Karpas-422 (cell line): ENCODE data around the gene USP35. TPM values are rescaled to one million over a fixed set of nuclear protein-coding genes. Genes with fewer than 3 reads are reported as not detected.

ENCODE experiments used
- DNase-seq: peaks from one replicate; pipeline ENCODE4 v3.0.0-alpha.2; 2015
- H2AFZ ChIP-seq: fragments of 200-600 bp; sonication (generic); 2 replicates; pipeline ENCODE4 v1.6.1; 2014; ENCODE audit warnings: antibody characterized with exemption, low read length, mixed read lengths
- H3K27ac ChIP-seq: fragments of 200-600 bp; sonication (generic); 2 replicates; pipeline ENCODE4 v1.5.1; 2014; ENCODE audit warnings: mild to moderate bottlenecking, low read length, moderate library complexity
- H3K27me3 ChIP-seq: fragments of 200-600 bp; sonication (generic); 2 replicates; pipeline ENCODE4 v1.6.1; 2014; ENCODE audit warnings: low read length, mixed read lengths
- H3K36me3 ChIP-seq: fragments of 200-600 bp; sonication (generic); 2 replicates; pipeline ENCODE4 v1.6.1; 2014; ENCODE audit warnings: low read length, mixed read lengths; ENCODE audit not compliant: insufficient read depth
- H3K4me1 ChIP-seq: fragments of 200-600 bp; sonication (generic); 2 replicates; pipeline ENCODE4 v1.6.1; 2014; ENCODE audit warnings: mild to moderate bottlenecking, low read length, mixed read lengths
- H3K4me2 ChIP-seq: fragments of 200-600 bp; sonication (generic); 2 replicates; pipeline ENCODE4 v1.6.1; 2014; ENCODE audit warnings: low read length, low read depth, mild to moderate bottlenecking; ENCODE audit not compliant: poor library complexity, severe bottlenecking
- H3K4me3 ChIP-seq: fragments of 200-600 bp; sonication (generic); 2 replicates; pipeline ENCODE4 v1.5.1; 2014; ENCODE audit warnings: mild to moderate bottlenecking, antibody characterized with exemption, low read length, mixed read lengths
- H3K79me2 ChIP-seq: fragments of 200-600 bp; sonication (generic); 2 replicates; pipeline ENCODE4 v1.6.1; 2014; ENCODE audit warnings: mild to moderate bottlenecking, low read length, mixed read lengths
- H3K9ac ChIP-seq: fragments of 200-600 bp; sonication (generic); 2 replicates; pipeline ENCODE4 v1.6.0; 2014; ENCODE audit warnings: low read length
- H3K9me2 ChIP-seq: fragments of 200-600 bp; sonication (generic), shearing (Covaris generic); replicated peaks from 2 replicates; pipeline ENCODE4 v1.6.0; 2014; ENCODE audit warnings: mild to moderate bottlenecking, low read length, moderate library complexity; ENCODE audit not compliant: insufficient read depth
- H3K9me3 ChIP-seq: fragments of 300-700, 200-600 bp; sonication (generic); 2 replicates; pipeline ENCODE4 v1.6.1; 2014; ENCODE audit warnings: low read length, mixed read lengths
- H4K20me1 ChIP-seq: fragments of 200-600 bp; sonication (generic); 2 replicates; pipeline ENCODE4 v1.6.1; 2014; ENCODE audit warnings: mild to moderate bottlenecking, antibody characterized with exemption, low read length, low read depth; ENCODE audit not compliant: insufficient read depth
- total RNA-seq: library from RNA; depleted of rRNA; stranded (reverse); fragments of >200 nt; shearing (Covaris generic); gene quantifications from 2 replicates; pipeline ENCODE4 v1.2.3, GENCODE V29; 2014; ENCODE audit warnings: low replicate concordance; rRNA removed

Gene USP35, protein sequence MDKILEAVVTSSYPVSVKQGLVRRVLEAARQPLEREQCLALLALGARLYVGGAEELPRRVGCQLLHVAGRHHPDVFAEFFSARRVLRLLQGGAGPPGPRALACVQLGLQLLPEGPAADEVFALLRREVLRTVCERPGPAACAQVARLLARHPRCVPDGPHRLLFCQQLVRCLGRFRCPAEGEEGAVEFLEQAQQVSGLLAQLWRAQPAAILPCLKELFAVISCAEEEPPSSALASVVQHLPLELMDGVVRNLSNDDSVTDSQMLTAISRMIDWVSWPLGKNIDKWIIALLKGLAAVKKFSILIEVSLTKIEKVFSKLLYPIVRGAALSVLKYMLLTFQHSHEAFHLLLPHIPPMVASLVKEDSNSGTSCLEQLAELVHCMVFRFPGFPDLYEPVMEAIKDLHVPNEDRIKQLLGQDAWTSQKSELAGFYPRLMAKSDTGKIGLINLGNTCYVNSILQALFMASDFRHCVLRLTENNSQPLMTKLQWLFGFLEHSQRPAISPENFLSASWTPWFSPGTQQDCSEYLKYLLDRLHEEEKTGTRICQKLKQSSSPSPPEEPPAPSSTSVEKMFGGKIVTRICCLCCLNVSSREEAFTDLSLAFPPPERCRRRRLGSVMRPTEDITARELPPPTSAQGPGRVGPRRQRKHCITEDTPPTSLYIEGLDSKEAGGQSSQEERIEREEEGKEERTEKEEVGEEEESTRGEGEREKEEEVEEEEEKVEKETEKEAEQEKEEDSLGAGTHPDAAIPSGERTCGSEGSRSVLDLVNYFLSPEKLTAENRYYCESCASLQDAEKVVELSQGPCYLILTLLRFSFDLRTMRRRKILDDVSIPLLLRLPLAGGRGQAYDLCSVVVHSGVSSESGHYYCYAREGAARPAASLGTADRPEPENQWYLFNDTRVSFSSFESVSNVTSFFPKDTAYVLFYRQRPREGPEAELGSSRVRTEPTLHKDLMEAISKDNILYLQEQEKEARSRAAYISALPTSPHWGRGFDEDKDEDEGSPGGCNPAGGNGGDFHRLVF
- total RNA-seq = 1.7 and 2.5 TPM in 2 replicates

DNA sequence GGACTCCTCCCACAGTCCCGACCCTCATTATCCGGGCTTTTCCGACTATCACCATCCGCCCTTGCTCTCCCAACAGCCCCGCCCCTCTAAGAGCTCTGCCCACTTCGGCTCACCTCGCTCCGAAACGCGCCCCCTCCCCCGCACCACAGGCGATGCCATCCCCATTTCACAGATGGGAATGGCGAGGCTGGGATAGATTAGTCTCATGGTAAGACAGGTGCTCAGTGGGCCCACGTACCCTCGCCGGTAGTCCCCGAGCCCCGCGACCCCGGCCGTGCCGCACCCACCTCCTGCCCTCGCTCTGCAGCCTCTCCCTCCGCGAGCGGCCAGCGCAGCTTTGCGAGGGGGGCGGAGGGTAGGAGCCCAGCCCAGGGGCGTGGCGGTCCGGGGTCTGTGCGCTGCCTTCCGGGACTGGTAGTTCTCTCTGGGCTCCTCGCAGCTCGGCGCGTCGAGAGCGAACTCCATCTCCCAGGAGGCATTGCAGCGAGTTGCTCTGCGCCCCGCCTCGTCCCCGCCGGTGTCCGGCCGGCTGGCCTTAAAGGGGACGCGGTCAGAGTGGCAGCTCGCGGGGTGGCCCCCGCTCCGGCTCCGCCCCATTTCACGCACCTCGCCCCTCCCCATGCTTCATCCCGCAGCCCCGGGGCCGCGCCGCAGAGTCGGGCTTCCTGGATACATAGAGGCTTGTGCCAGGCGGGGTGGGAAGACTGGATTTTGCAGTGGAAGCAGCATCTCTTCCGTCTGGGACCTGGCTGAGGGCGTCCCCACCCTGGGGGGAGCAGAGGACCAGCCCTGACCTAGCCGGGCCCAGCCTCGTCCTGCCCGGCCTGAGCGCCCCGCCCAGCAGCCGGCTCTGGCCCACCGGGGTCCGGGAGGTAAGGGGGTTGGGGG, at the start of gene USP35, which contains the start of gene KCTD21:
Gene USP35 (plus strand): TSS at position 634 of the 888 bp plus-strand sequence. CDS start 7,327 bp downstream, outside the sequence.
Gene KCTD21 (minus strand): TSS at position 341 of the 888 bp plus-strand sequence. CDS start 14,072 bp downstream, outside the sequence.
- no peak within 1 kb of the TSS for H3K27ac ChIP-seq
- peak within 1 kb of the TSS; percentile 96 for H2AFZ ChIP-seq
- H3K4me3 ChIP-seq = peak within 1 kb of the TSS; percentile 95
- peaks cover 21% of the 10 kb centered on the region for H3K4me1 ChIP-seq
- no peaks in the 10 kb centered on the region for H3K9me2 ChIP-seq
- H3K9ac ChIP-seq = peak within 1 kb of the TSS; percentile 83
- no peaks in the 10 kb centered on the region for H3K27me3 ChIP-seq
- H3K79me2 ChIP-seq = no peaks in the 10 kb centered on the region
- DNase-seq = peak; percentile 97
- H4K20me1 ChIP-seq = 0 out of 2 replicates have a peak, but pooled peaks cover 2% of the 10 kb centered on the region
- H3K36me3 ChIP-seq = no peaks in the 10 kb centered on the region
- no peaks in the 10 kb centered on the region for H3K9me3 ChIP-seq
- H3K4me2 ChIP-seq = peak within 1 kb of the TSS; percentile 97

DNA sequence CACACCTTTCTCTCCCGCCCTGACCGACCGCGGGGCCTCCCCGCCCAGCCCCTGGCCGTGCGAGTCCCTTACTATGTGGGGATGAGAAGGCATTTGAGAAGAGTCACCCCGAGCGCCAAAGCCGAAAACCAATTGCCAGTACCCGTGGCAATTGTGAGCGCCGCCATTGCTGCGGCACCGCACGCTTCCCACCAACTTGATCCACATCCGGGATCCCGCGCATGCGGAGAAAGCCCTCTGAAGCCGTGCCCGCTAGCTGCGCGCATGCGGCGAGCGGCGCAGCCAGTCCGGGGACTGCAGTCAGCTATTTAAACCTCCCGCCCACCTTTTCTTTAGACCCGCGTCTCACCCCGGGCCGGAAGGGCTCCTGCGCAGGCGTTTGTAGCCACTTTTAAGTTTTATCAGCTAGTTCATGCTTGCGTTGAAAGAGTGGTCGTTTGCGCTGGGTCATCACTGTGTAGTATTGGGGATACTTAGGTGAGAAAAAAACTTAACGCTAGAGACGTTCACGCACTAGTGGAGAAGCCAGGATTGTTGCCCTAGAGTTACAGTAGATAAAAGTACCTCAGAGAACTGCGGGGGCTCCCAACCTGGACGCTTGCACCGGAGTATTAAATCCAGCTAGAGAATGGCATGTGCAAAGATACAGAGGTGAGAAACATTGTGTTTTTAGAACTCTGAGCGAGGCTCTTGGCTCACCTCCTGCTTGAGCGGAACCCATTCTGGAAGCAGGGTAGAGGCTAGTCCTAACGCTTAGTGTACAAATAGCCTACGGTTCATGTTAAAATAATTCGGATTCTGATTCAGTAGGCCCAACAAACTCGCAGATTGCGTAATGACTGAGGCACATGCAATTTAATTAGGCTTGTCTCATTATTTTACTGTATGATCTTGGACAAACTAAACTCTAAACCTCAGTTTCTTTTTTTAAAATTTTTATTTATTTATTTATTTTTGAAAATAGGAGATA, 49.0 kb upstream of the USP35 start, which contains the start of gene ALG8:
Gene ALG8 (minus strand): TSS at position 205 of the 970 bp plus-strand sequence. CDS start 38 bp downstream, at position 167.
- Histone ChIP-seq H3K36me3 (peaks cover 13% of the 10 kb centered on the region; the same call in 1 of the 2 replicates), H3K27ac (peak within 1 kb of the TSS; percentile 69), H3K4me3 (peak within 1 kb of the TSS; percentile 90), H3K4me1 (peaks cover 24% of the 10 kb centered on the region), H3K9me2 (no peaks in the 10 kb centered on the region), H4K20me1 (no peaks in the 10 kb centered on the region), H3K9ac (peak within 1 kb of the TSS; percentile 95), H3K27me3 (no peaks in the 10 kb centered on the region), H2AFZ (peak within 1 kb of the TSS; percentile 94), H3K79me2 (peaks cover 51% of the 10 kb centered on the region), H3K4me2 (peak within 1 kb of the TSS; percentile 95), H3K9me3 (no peaks in the 10 kb centered on the region)
- DNase-seq = peak; percentile 99

DNA sequence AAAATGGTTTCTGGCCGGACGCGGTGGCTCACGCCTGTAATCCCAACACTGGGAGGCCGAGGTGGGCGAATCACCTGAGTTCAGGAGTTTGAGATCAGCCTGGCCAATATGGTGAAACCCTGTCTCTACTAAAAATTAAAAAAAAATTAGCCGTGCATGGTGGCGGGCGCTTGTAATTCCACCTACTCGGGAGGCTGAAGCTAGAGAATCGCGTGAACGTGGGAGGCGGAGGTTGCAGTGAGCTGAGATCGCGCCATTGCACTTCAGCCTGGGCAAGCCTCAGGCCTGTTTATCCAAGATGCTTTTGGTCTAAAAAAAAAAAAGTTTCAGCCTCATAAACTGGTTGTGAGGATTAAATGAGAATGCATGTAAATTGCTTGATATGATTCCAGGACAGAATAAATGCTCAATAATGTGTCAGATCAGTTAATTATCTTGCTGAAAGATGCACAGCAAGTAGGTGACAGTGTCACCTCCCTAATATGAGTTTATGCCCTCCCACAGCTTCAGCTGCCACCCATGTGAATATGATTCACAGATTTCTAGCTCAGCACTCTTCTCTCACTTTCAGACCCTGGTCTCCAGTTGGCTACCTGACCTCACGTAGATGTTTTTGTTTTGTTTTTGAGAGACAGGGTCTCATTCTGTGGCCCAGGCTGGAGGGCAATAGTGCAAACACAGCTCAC, 48.2 kb upstream of the USP35 start:
- Histone ChIP-seq H3K79me2 (peaks cover 43% of the 10 kb centered on the region), H4K20me1 (no peaks in the 10 kb centered on the region), H3K4me3 (peak overlapping the region; percentile 90; the same call in 1 of the 2 replicates), H3K27me3 (no peaks in the 10 kb centered on the region), H3K4me1 (peaks cover 24% of the 10 kb centered on the region), H2AFZ (no peak overlapping the region), H3K36me3 (peaks cover 13% of the 10 kb centered on the region; the same call in 1 of the 2 replicates), H3K27ac (no peak overlapping the region), H3K9me3 (no peaks in the 10 kb centered on the region), H3K4me2 (peak overlapping the region; percentile 95), H3K9me2 (no peaks in the 10 kb centered on the region), H3K9ac (peak overlapping the region; percentile 95; the same call in 1 of the 2 replicates)
- no peak for DNase-seq

DNA sequence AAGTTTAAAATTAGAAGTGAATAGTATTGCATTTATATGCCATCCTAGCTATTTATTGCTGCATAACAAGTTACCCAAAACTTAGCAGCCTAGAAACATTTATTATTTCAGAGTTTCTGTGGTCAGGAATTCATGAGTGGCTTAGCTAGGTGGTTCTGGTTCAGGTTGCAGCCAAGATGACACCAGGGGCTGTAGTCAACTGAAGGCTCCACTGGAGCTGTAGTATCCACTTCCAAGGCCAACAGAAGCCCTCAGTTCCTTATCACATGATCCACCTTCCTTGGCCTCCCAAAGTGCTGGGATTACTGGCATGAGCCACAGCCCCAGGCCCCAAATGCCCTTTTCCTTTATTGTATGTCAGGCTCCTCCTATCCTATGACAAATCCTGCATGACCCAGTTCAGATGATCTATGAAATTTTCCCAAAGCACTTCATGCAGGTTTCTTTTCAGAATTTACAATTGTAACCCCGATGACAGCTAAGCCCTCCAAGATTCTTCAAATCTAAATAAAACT, 43.2 kb upstream of the USP35 start:
- Histone ChIP-seq H3K27ac (no peak overlapping the region), H3K79me2 (peaks cover under 1% of the 10 kb centered on the region; the same call in 1 of the 2 replicates), H3K36me3 (no peaks in the 10 kb centered on the region), H3K27me3 (no peaks in the 10 kb centered on the region), H3K4me2 (no peak overlapping the region), H3K9me3 (no peaks in the 10 kb centered on the region), H3K4me1 (peaks cover 3% of the 10 kb centered on the region), H3K9ac (no peak overlapping the region), H4K20me1 (no peaks in the 10 kb centered on the region), H3K9me2 (no peaks in the 10 kb centered on the region), H2AFZ (no peak overlapping the region), H3K4me3 (no peak overlapping the region)
- no peak for DNase-seq

DNA sequence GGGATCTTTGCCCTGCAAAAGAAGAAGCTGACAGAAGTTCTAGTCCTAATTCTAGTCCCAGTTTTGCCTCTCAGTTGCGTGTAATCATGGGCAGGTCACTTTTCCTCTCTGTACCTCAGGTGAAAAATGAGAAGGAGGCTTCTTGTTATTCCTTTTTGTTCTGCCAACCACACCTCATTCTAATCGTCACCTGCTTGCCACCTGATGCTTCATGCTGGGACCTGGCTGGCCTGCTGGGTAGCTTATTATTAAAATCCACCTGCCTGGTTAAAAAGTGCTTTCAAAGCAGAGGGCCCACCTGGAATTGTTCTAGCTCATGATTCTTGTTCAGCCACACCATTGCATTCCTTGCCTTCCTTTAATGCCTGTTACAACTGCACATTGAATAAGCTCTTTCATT, 40.9 kb upstream of the USP35 start:
- H3K9ac ChIP-seq = no peak overlapping the region
- H3K9me2 ChIP-seq = no peaks in the 10 kb centered on the region
- DNase-seq = no peak
- H3K36me3 ChIP-seq = no peaks in the 10 kb centered on the region
- no peak overlapping the region for H3K27ac ChIP-seq
- H3K9me3 ChIP-seq = no peaks in the 10 kb centered on the region
- no peak overlapping the region for H3K4me3 ChIP-seq
- H3K4me1 ChIP-seq = no peaks in the 10 kb centered on the region
- no peaks in the 10 kb centered on the region for H4K20me1 ChIP-seq
- no peak overlapping the region for H3K4me2 ChIP-seq
- no peak overlapping the region for H2AFZ ChIP-seq
- H3K27me3 ChIP-seq = no peaks in the 10 kb centered on the region
- no peaks in the 10 kb centered on the region for H3K79me2 ChIP-seq

DNA sequence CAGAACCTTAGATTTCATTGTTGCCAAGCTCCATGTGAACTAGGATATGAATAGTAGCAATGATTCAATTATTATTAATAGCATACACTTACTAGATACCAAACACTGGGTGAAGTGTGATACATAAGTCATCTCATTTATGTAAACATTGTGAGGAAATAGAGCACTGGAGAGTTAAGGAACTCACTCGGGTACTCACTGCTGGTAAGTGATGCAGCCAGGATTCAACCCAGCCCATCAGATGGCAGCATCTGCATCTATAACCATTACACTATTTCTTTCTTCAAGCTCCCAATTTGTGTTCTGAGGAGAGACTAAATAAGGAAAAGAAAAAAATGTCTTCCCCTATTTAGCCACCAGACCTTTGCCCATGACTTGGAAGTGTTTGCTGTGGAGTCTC, 39.1 kb upstream of the USP35 start:
- Histone ChIP-seq H3K4me1 (no peaks in the 10 kb centered on the region), H3K36me3 (no peaks in the 10 kb centered on the region), H3K27ac (no peak overlapping the region), H3K9me2 (no peaks in the 10 kb centered on the region), H3K9ac (no peak overlapping the region), H3K9me3 (no peaks in the 10 kb centered on the region), H2AFZ (no peak overlapping the region), H3K4me3 (no peak overlapping the region), H4K20me1 (no peaks in the 10 kb centered on the region), H3K27me3 (no peaks in the 10 kb centered on the region), H3K4me2 (no peak overlapping the region), H3K79me2 (no peaks in the 10 kb centered on the region)
- DNase-seq = no peak
